Measurements from ENCODE around the gene OVOL3. TPM values are rescaled to one million over a fixed set of nuclear protein-coding genes. Genes with fewer than 3 reads are reported as not detected.

The OVOL3 gene
- total RNA-seq, 1 donor from 2014 or later: not detected

- no peak for TF ChIP-seq CTCF (IDR thresholded peaks at IDR 0.05; ENCODE audit: partially characterized antibody, unreplicated experiment)
- no peak for DNase-seq
- H3K27ac Mint-ChIP-seq (ENCODE audit: unreplicated experiment): peak overlapping the region; percentile 31
- H3K4me1 Mint-ChIP-seq (ENCODE audit: low read depth, unreplicated experiment): peaks cover 4% of the 10 kb centered on the region
- H3K4me3 Mint-ChIP-seq (ENCODE audit: unreplicated experiment): no peak overlapping the region
- peaks cover 5% of the 10 kb centered on the region for H3K9me3 Mint-ChIP-seq (ENCODE audit: unreplicated experiment)
- H3K27me3 Mint-ChIP-seq (ENCODE audit: unreplicated experiment): peaks cover 5% of the 10 kb centered on the region
- H3K36me3 Mint-ChIP-seq (ENCODE audit: unreplicated experiment): no peaks in the 10 kb centered on the region
Observed at GRCh38 chr19:36106441-36106840, 4.5 kb upstream of the OVOL3 start.

DNA sequence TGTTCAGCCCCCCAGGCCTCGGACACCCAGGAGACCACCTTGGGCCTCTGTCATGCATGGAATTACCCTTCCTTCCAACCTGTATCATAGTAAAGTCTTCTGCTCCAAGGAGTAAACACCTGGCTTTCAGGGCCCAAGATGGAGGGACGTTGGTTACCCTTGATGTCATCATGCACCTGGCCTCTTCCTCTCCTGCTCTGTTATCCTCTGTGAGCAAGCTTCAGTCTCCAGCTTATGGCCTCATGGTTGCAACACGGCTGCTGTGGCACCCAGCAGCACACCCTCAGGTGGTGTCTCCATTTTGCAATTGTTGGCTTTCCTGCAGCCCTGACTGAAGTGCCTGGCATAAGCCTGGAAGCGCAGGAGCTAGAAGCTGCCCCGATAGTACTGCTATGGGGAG is 4.0 kb upstream of the OVOL3 start:
- H3K27ac Mint-ChIP-seq (ENCODE audit: unreplicated experiment): no peak overlapping the region
- no peaks in the 10 kb centered on the region for H3K36me3 Mint-ChIP-seq (ENCODE audit: unreplicated experiment)
- peaks cover 6% of the 10 kb centered on the region for H3K4me1 Mint-ChIP-seq (ENCODE audit: low read depth, unreplicated experiment)
- no peak for DNase-seq
- no peak for TF ChIP-seq CTCF (IDR thresholded peaks at IDR 0.05; ENCODE audit: partially characterized antibody, unreplicated experiment)
- H3K4me3 Mint-ChIP-seq (ENCODE audit: unreplicated experiment): no peak overlapping the region
- H3K27me3 Mint-ChIP-seq (ENCODE audit: unreplicated experiment): peaks cover 5% of the 10 kb centered on the region
- H3K9me3 Mint-ChIP-seq (ENCODE audit: unreplicated experiment): peaks cover 7% of the 10 kb centered on the region

- Mint-ChIP-seq H3K4me1 (ENCODE audit: low read depth, unreplicated experiment) (peaks cover 14% of the 10 kb centered on the region), H3K9me3 (ENCODE audit: unreplicated experiment) (peaks cover 7% of the 10 kb centered on the region), H3K4me3 (ENCODE audit: unreplicated experiment) (no peak overlapping the region), H3K27ac (ENCODE audit: unreplicated experiment) (no peak overlapping the region), H3K27me3 (ENCODE audit: unreplicated experiment) (peaks cover 7% of the 10 kb centered on the region), H3K36me3 (ENCODE audit: unreplicated experiment) (no peaks in the 10 kb centered on the region)
- no peak for DNase-seq
- TF ChIP-seq CTCF (IDR thresholded peaks at IDR 0.05; ENCODE audit: partially characterized antibody, unreplicated experiment): no peak
Observed at GRCh38 chr19:36108684-36109083, 2.3 kb upstream of the OVOL3 start.

DNA sequence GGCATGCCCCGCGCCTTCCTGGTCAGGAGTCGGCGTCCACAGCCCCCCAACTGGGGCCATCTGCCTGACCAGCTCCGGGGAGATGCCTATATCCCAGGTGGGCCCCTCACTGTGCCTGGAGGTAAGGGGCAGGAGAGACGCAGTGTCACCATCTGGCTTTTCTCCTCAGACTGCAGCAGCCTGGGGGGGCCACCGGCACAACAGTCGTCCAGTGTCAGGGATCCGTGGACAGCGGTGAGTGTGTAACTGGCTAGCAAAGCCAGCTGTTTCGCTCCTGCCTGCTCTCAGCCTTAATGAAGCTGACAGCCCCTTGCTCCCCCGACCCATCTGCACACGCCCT is 227 bp downstream of the OVOL3 start:
- peak overlapping the region; percentile 53 for H3K4me3 Mint-ChIP-seq (ENCODE audit: unreplicated experiment)
- peaks cover 17% of the 10 kb centered on the region for H3K9me3 Mint-ChIP-seq (ENCODE audit: unreplicated experiment)
- DNase-seq: peak; percentile 68
- no peaks in the 10 kb centered on the region for H3K36me3 Mint-ChIP-seq (ENCODE audit: unreplicated experiment)
- H3K27me3 Mint-ChIP-seq (ENCODE audit: unreplicated experiment): peaks cover 15% of the 10 kb centered on the region
- no peak for TF ChIP-seq CTCF (IDR thresholded peaks at IDR 0.05; ENCODE audit: partially characterized antibody, unreplicated experiment)
- H3K27ac Mint-ChIP-seq (ENCODE audit: unreplicated experiment): peak overlapping the region; percentile 89
- peaks cover 15% of the 10 kb centered on the region for H3K4me1 Mint-ChIP-seq (ENCODE audit: low read depth, unreplicated experiment)

- Mint-ChIP-seq H3K9me3 (ENCODE audit: unreplicated experiment) (peaks cover 21% of the 10 kb centered on the region), H3K4me1 (ENCODE audit: low read depth, unreplicated experiment) (peaks cover 17% of the 10 kb centered on the region), H3K36me3 (ENCODE audit: unreplicated experiment) (no peaks in the 10 kb centered on the region), H3K4me3 (ENCODE audit: unreplicated experiment) (peak overlapping the region; percentile 98), H3K27ac (ENCODE audit: unreplicated experiment) (peak overlapping the region; percentile 55), H3K27me3 (ENCODE audit: unreplicated experiment) (peaks cover 17% of the 10 kb centered on the region)
- TF ChIP-seq CTCF (IDR thresholded peaks at IDR 0.05; ENCODE audit: partially characterized antibody, unreplicated experiment): no peak
- DNase-seq: no peak
Observed at GRCh38 chr19:36112678-36113077, 1.7 kb downstream of the OVOL3 start.

Data from glutamatergic neuron (in vitro differentiated cells).